WERI-Rb-1 (cell line): ENCODE results near the gene VN1R5.

ENCODE experiments used
- DNase-seq: peaks from one replicate; pipeline ENCODE4 v3.0.0-alpha.2; 2020
- H3K27ac ChIP-seq: fragments of 250-450 bp; sonication (Bioruptor Pico); 2 replicates; pipeline ENCODE4 v1.5.1; 2020; ENCODE audit warnings: mild to moderate bottlenecking, moderate library complexity
- H3K27me3 ChIP-seq: fragments of 250-450 bp; sonication (Bioruptor Pico); 2 replicates; pipeline ENCODE4 v1.5.1; 2021; ENCODE audit warnings: mild to moderate bottlenecking, low read depth, moderate library complexity; ENCODE audit not compliant: insufficient read depth, severe bottlenecking
- H3K36me3 ChIP-seq: fragments of 250-450 bp; sonication (Bioruptor Pico); 2 replicates; pipeline ENCODE4 v1.5.1; 2020; ENCODE audit warnings: mild to moderate bottlenecking, moderate library complexity
- H3K4me3 ChIP-seq: 2 replicates; pipeline ENCODE4 v1.5.1; 2011; ENCODE audit warnings: low read depth, mild to moderate bottlenecking, control low read depth, low read length
- H3K9me3 ChIP-seq: fragments of 250-450 bp; sonication (Bioruptor Pico); 2 replicates; pipeline ENCODE4 v1.5.1; 2021; ENCODE audit warnings: mild to moderate bottlenecking, moderate library complexity; ENCODE audit not compliant: severe bottlenecking
- CTCF ChIP-seq: IDR thresholded peaks from 2 replicates; pipeline ENCODE4 v1.5.1; 2011; ENCODE audit warnings: low read depth, mild to moderate bottlenecking, control low read depth, inconsistent platforms, low read length

VN1R5 gene

GRCh38 chr1:247291161-247291560 is 35.3 kb downstream of the VN1R5 start:
- H3K27ac ChIP-seq, result no peak overlapping the region
- no peaks in the 10 kb centered on the region for H3K27me3 ChIP-seq
- peak; percentile 5 for DNase-seq
- no peaks in the 10 kb centered on the region; the same call in 1 of the 2 replicates for H3K36me3 ChIP-seq
- H3K9me3 ChIP-seq, result peaks cover 2% of the 10 kb centered on the region
- no peak overlapping the region for H3K4me3 ChIP-seq
- no peak for TF ChIP-seq CTCF

GRCh38 chr1:247291833-247292561 is 36.1 kb downstream of the VN1R5 start:
- no peaks in the 10 kb centered on the region; the same call in 1 of the 2 replicates for H3K36me3 ChIP-seq
- no peaks in the 10 kb centered on the region for H3K27me3 ChIP-seq
- DNase-seq, result no peak
- H3K9me3 ChIP-seq, result peaks cover 2% of the 10 kb centered on the region
- H3K4me3 ChIP-seq, result no peak overlapping the region
- TF ChIP-seq CTCF, result no peak
- no peak overlapping the region for H3K27ac ChIP-seq

- DNase-seq, result no peak
- TF ChIP-seq CTCF, result no peak
- no peaks in the 10 kb centered on the region for H3K27me3 ChIP-seq
- no peak overlapping the region for H3K4me3 ChIP-seq
- peaks cover 8% of the 10 kb centered on the region for H3K36me3 ChIP-seq
- H3K9me3 ChIP-seq, result no peaks in the 10 kb centered on the region
- H3K27ac ChIP-seq, result no peak overlapping the region
These were observed 37.2 kb downstream of the VN1R5 start for GRCh38 chr1:247293047-247293446.

DNA sequence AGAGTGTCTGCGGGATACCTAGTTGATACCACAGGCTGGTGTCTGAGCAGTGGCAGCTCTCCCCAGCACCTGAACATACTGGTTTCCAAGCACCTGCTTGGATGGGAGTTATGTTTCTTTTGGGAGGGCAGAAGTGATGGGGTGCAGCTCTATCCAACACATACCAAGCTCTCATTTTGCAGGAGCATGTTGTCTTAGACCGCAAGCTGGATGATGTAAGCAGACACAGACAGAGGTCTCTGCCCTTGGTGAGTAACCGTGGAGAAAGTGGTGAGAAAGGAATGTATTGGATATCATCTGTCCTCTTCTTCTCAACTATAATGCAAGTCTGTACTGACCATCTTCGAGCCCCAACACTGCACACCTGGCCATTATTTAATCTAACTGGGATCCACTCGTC is 38.4 kb downstream of the VN1R5 start:
- DNase-seq, result no peak
- H3K36me3 ChIP-seq, result peaks cover 19% of the 10 kb centered on the region
- TF ChIP-seq CTCF, result no peak
- H3K27ac ChIP-seq, result no peak overlapping the region
- H3K9me3 ChIP-seq, result no peaks in the 10 kb centered on the region
- no peaks in the 10 kb centered on the region for H3K27me3 ChIP-seq
- no peak overlapping the region for H3K4me3 ChIP-seq

DNA sequence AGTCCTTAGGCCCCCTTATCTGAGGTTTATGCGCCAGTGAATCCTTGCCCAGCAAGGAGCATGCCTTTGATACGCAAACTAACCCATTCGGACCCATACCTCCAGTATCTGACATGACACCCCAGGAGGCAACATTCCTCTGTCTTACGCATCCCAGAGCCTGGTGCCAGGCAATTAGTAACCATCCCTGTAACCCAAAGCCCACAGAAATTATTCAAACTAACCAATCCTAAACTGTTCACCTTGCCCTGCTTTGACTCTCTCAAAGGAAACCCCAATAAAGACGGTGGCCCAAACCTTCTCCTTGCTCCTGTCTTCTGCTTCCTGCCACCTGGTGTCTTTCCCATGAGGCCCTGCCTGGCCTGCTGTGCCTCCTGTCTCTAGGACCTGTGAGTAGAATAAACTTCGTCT is 39.4 kb downstream of the VN1R5 start:
- H3K27ac ChIP-seq, result no peak overlapping the region
- H3K36me3 ChIP-seq, result peaks cover 29% of the 10 kb centered on the region
- no peaks in the 10 kb centered on the region for H3K27me3 ChIP-seq
- H3K9me3 ChIP-seq, result no peaks in the 10 kb centered on the region
- no peak for DNase-seq
- no peak overlapping the region for H3K4me3 ChIP-seq
- TF ChIP-seq CTCF, result no peak

DNA sequence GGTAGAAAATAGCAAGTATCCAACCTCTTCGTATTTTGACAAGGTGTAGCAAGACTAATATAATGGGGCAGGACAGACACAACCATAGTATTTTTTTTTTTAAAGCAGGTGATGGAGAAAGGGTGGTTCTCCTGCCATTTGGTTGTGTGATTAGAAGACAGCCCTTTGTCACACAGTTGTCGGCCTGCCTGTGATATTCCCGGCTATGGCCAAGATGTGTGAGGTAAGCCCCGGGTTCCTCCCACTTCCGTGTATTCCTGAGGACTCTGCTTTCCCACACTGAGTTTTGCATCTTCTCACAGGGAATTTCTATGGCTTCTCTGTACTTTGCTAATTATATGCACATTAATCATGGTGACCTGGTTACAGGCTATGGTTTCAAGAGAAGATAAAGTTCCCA is 39.9 kb downstream of the VN1R5 start:
- Histone ChIP-seq H3K27ac (no peak overlapping the region), H3K36me3 (peaks cover 33% of the 10 kb centered on the region), H3K4me3 (no peak overlapping the region), H3K9me3 (no peaks in the 10 kb centered on the region), H3K27me3 (no peaks in the 10 kb centered on the region)
- TF ChIP-seq CTCF, result no peak
- DNase-seq, result no peak
